Gastrocnemius medialis (tissue), 4 donors: ENCODE data around the gene PSMC3.

Source experiments
- POLR2A ChIP-seq, 2 donors: fragments of 450-650 bp; IDR thresholded peaks; one replicate each; pipeline ENCODE4 v1.6.1; 2017; ENCODE audit warnings: antibody characterized with exemption in 2 of 2, mild to moderate bottlenecking in 2 of 2, moderate library complexity in 2 of 2
- TF ChIP-seq, protein P1 (sequence below), 5 experiments: fragments of 450-650 bp in 3 of 5; fragments of 200-600 bp in 2 of 5; sonication (generic) in 2 of 5; IDR thresholded peaks in 4 of 5; conservative IDR thresholded peaks in 1 of 5; 1 replicate in 4 of 5; 2 replicates in 1 of 5; pipeline ENCODE4 v1.5.1; 2016 to 2019; ENCODE audit warnings: antibody characterized with exemption in 5 of 5, mild to moderate bottlenecking in 3 of 5, moderate library complexity in 3 of 5

DNA sequence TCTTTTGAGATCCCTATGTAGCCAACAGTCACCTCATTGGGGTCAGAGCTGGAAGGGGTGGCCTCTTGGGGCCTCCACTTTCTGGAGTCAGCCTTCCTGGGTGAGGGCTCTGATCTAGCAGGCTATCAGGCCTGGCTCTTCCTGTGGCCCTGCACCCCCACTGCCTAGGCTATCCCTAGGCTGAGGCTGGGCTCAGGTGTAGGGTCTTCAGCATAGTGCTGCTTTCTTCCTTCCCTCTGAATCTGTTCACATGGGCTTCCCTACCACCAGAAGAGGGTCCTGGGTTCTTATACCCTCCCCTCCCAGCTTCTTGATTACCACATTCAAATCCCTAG lies 47.4 kb downstream of the PSMC3 start:
- TF ChIP-seq, protein P1, sequence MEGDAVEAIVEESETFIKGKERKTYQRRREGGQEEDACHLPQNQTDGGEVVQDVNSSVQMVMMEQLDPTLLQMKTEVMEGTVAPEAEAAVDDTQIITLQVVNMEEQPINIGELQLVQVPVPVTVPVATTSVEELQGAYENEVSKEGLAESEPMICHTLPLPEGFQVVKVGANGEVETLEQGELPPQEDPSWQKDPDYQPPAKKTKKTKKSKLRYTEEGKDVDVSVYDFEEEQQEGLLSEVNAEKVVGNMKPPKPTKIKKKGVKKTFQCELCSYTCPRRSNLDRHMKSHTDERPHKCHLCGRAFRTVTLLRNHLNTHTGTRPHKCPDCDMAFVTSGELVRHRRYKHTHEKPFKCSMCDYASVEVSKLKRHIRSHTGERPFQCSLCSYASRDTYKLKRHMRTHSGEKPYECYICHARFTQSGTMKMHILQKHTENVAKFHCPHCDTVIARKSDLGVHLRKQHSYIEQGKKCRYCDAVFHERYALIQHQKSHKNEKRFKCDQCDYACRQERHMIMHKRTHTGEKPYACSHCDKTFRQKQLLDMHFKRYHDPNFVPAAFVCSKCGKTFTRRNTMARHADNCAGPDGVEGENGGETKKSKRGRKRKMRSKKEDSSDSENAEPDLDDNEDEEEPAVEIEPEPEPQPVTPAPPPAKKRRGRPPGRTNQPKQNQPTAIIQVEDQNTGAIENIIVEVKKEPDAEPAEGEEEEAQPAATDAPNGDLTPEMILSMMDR (IDR thresholded peaks at IDR 0.05 in 4 of 5, conservative IDR thresholded peaks at IDR 0.05 in 1 of 5), result no peak
- TF ChIP-seq POLR2A (IDR thresholded peaks at IDR 0.05), result no peak
